A549 (cell line): ENCODE measurements around the gene HOXB4. TPM values are rescaled to one million over a fixed set of nuclear protein-coding genes. Genes with fewer than 3 reads are reported as not detected.
A peak's percentile ranks its signal among the peaks of the same experiment; 100 is the strongest.

Source experiments
- ATAC-seq, 2 experiments: fragments of 200-7000 bp in 1 of 2; fragments of >200 bp in 1 of 2; cut with Nextera tagmentation in 1 of 2; cut with Tn5 transposase in 1 of 2; 3 replicates each; pipeline versions ENCODE4 v1.8.0 to v1.9.1; 2018 to 2020; ENCODE audit warnings: mild to moderate bottlenecking in 1 of 2, moderate library complexity in 1 of 2
- CTCF ChIA-PET: fragments of 300-600 bp; sonication (Branson Sonifier 250); formaldehyde crosslinking; extraction: SDS; loops from one replicate; lab custom pipeline; 2021; ENCODE audit warnings: antibody characterized with exemption, inconsistent platforms; lab: Yijun Ruan, JAX
- POLR2A ChIA-PET: fragments of 350-600 bp; formaldehyde crosslinking; extraction: SDS; loops from one replicate; lab custom pipeline; 2021; ENCODE audit warnings: antibody characterized with exemption, inconsistent platforms; lab: Yijun Ruan, JAX
- DNase-seq, 2 experiments: peaks; one replicate each; pipeline versions ENCODE4 v3.0.0 to v3.0.0-alpha.2; 2011 to 2016; ENCODE audit warnings: low read depth in 1 of 2, low spot score in 1 of 2
- FAIRE-seq: peaks from 2 replicates; lab custom pipeline; 2011; peaks lifted over from hg19 to GRCh38; lab: Jason Lieb, UNC
- H3K27ac ChIP-seq, 2 experiments: fragments of >200 bp; sonication (Bioruptor Twin); formaldehyde crosslinking; 3 replicates each; pipeline ENCODE4 v1.5.1; 2016 to 2017
- H3K4me1 ChIP-seq: fragments of >200 bp; sonication (Bioruptor Twin); formaldehyde crosslinking; 3 replicates; pipeline ENCODE4 v1.6.1; 2016
- H3K4me2 ChIP-seq: fragments of >200 bp; sonication (Bioruptor Twin); formaldehyde crosslinking; 3 replicates; pipeline ENCODE4 v1.6.1; 2016
- H3K4me3 ChIP-seq: fragments of >200 bp; sonication (Bioruptor Twin); formaldehyde crosslinking; 3 replicates; pipeline ENCODE4 v1.5.1; 2016
- H3K9me3 ChIP-seq: fragments of >200 bp; sonication (Bioruptor Twin); formaldehyde crosslinking; 3 replicates; pipeline ENCODE4 v1.6.1; 2016
- ATOH8 ChIP-seq: fragments of 250-450 bp; sonication (Bioruptor Pico); IDR thresholded peaks from 2 replicates; pipeline ENCODE4 v1.5.0; 2020; ENCODE audit warnings: low read depth, mild to moderate bottlenecking, moderate library complexity
- CBX2 ChIP-seq: fragments of 200-600 bp; sonication (generic); IDR thresholded peaks from 2 replicates; pipeline ENCODE4 v1.6.1; 2016; ENCODE audit warnings: low read depth, mild to moderate bottlenecking, borderline replicate concordance
- CBX8 ChIP-seq: fragments of 200-600 bp; sonication (generic); IDR thresholded peaks from 2 replicates; pipeline ENCODE4 v1.6.1; 2016
- CEBPB ChIP-seq, 2 experiments: fragments of >200 bp in 1 of 2; sonication (Bioruptor Twin) in 1 of 2; formaldehyde crosslinking in 1 of 2; IDR thresholded peaks; 2 replicates each; pipeline ENCODE4 v1.6.1; 2012 to 2016
- E2F6 ChIP-seq: IDR thresholded peaks from 2 replicates; pipeline ENCODE4 v1.6.1; 2012; ENCODE audit warnings: low read depth, borderline replicate concordance
- EHMT2 ChIP-seq: fragments of 200-600 bp; sonication (generic); IDR thresholded peaks from 2 replicates; pipeline ENCODE4 v1.6.1; 2016; ENCODE audit warnings: antibody characterized with exemption, low read depth, mild to moderate bottlenecking, moderate library complexity
- ESRRA ChIP-seq: fragments of 150-350 bp; IDR thresholded peaks from 2 replicates; pipeline ENCODE4 v1.6.1; 2014; ENCODE audit warnings: mild to moderate bottlenecking, low read length, borderline replicate concordance
- FOSB ChIP-seq: fragments of 250-450 bp; sonication (Bioruptor Pico); IDR thresholded peaks from 2 replicates; pipeline ENCODE4 v1.5.0; 2020; ENCODE audit warnings: mild to moderate bottlenecking, moderate library complexity
- HDAC2 ChIP-seq: fragments of 200-600 bp; sonication (generic); IDR thresholded peaks from 2 replicates; pipeline ENCODE4 v1.6.1; 2016
- HMGXB4 ChIP-seq: fragments of 250-450 bp; sonication (Bioruptor Pico); IDR thresholded peaks from 2 replicates; pipeline ENCODE4 v1.5.0; 2021; ENCODE audit warnings: mild to moderate bottlenecking, moderate library complexity, borderline replicate concordance
- HOXA7 ChIP-seq: fragments of 250-450 bp; sonication (Bioruptor Pico); IDR thresholded peaks from 2 replicates; pipeline ENCODE4 v1.5.0; 2020; ENCODE audit warnings: mild to moderate bottlenecking, moderate library complexity
- HOXB13 ChIP-seq: fragments of 250-450 bp; sonication (Bioruptor Pico); IDR thresholded peaks from 2 replicates; pipeline ENCODE4 v1.5.0; 2020; ENCODE audit warnings: low read depth, mild to moderate bottlenecking, moderate library complexity
- HOXB5 ChIP-seq: fragments of 250-450 bp; sonication (Bioruptor Pico); IDR thresholded peaks from 2 replicates; pipeline ENCODE4 v1.5.0; 2020; ENCODE audit warnings: mild to moderate bottlenecking, moderate library complexity
- JUNB ChIP-seq: fragments of >200 bp; sonication (Bioruptor Twin); formaldehyde crosslinking; IDR thresholded peaks from 2 replicates; pipeline ENCODE4 v1.6.1; 2016
- KDM1A ChIP-seq: fragments of 200-600 bp; sonication (generic); IDR thresholded peaks from 2 replicates; pipeline ENCODE4 v1.6.1; 2016; ENCODE audit warnings: low read depth, mild to moderate bottlenecking
- MAFK ChIP-seq: fragments of 450-650 bp; IDR thresholded peaks from 2 replicates; pipeline ENCODE4 v1.6.1; 2014; ENCODE audit not compliant: partially characterized antibody
- PBX3 ChIP-seq: IDR thresholded peaks from 2 replicates; pipeline ENCODE4 v1.6.1; 2012
- PHF8 ChIP-seq: fragments of 200-600 bp; sonication (generic); IDR thresholded peaks from 2 replicates; pipeline ENCODE4 v1.6.1; 2016; ENCODE audit warnings: low read depth, mild to moderate bottlenecking, antibody characterized with exemption, moderate library complexity, borderline replicate concordance
- RARB ChIP-seq: fragments of 250-450 bp; sonication (Bioruptor Pico); IDR thresholded peaks from 2 replicates; pipeline ENCODE4 v1.8.0; 2021; ENCODE audit warnings: mild to moderate bottlenecking, moderate library complexity
- RFX5 ChIP-seq: fragments of 450-650 bp; IDR thresholded peaks from 2 replicates; pipeline ENCODE4 v1.7.1; 2014; ENCODE audit warnings: antibody characterized with exemption, mild to moderate bottlenecking, moderate library complexity
- RNF2 ChIP-seq: fragments of 200-600 bp; sonication (generic); IDR thresholded peaks from 2 replicates; pipeline ENCODE4 v1.6.1; 2016; ENCODE audit warnings: low read depth, mild to moderate bottlenecking, antibody characterized with exemption, moderate library complexity, borderline replicate concordance
- SREBF2 ChIP-seq: fragments of 450-650 bp; IDR thresholded peaks from 2 replicates; pipeline ENCODE4 v1.6.1; 2014; ENCODE audit warnings: mild to moderate bottlenecking, moderate library complexity
- USF2 ChIP-seq: fragments of 450-650 bp; IDR thresholded peaks from 2 replicates; pipeline ENCODE4 v1.6.1; 2014; ENCODE audit warnings: antibody characterized with exemption
- ZNF302 ChIP-seq: fragments of 250-450 bp; sonication (Bioruptor Pico); IDR thresholded peaks from 2 replicates; pipeline ENCODE4 v1.9.0; 2021; ENCODE audit warnings: inconsistent platforms, mild to moderate bottlenecking, moderate library complexity
- WGBS: methylation state at CpG from one replicate; pipeline ENCODE4 v1.1.6; 2017; ENCODE audit errors: missing lambda C conversion rate; 5-methylcytosine and 5-hydroxymethylcytosine counted together
- polyA plus RNA-seq, 4 experiments: library from polyadenylated mRNA; depleted of rRNA in 3 of 4; stranded (reverse); fragments of >200 nt; fragmentation: RNase III in 1 of 4; extraction: RNeasy Plus Mini Kit Qiagen cat#74134 plus additional on column Dnase treatment in 1 of 4; gene quantifications; 2 replicates in 3 of 4; 3 replicates in 1 of 4; pipeline ENCODE4 v1.2.3, GENCODE V29; 2011 to 2017
- TF ChIP-seq, protein P1 (sequence below): fragments of 150-350 bp; IDR thresholded peaks from 2 replicates; pipeline ENCODE4 v1.6.1; 2014; ENCODE audit warnings: low read depth, mild to moderate bottlenecking, low read length

Gene HOXB4
- polyA plus RNA-seq, 2 of the 4 experiments (the other 2 are of a cell fraction), result 0.30 to 0.74 TPM

DNA sequence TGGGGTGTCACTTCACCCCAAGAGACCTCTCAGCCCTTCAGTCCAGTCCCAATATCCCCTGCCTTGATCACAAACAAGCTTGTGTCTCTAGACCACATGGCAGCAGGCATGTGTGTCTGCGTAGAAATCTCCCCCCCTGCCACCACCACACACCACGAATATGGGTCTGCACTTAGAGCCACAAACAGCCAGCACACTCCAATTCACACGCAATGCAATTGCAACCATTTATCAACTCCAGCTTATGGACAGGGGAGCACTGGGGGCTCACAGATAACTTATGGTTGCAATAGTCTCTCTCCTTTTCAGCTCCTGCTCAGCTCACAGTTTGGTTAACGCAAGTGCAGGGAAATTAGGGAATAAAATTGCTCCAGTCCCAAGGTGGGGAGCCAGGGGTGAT is 45.4 kb upstream of the HOXB4 start:
- WGBS, result 93% methylated on average over 4 of the region's 4 CpGs
- no peak for FAIRE-seq

GRCh38 chr17:48622857-48623256 is 44.7 kb upstream of the HOXB4 start:
- WGBS, result 94% methylated on average over 11 of the region's 11 CpGs
- TF ChIP-seq HOXB13 (CRISPR knock-in tag) (no peak), HDAC2 (no peak), ZNF302 (CRISPR knock-in tag) (no peak), CEBPB (IDR thresholded peaks at IDR 0.05) (no peak), E2F6 (no peak), ESRRA (no peak), USF2 (no peak), HOXB5 (CRISPR knock-in tag) (no peak), RARB (CRISPR knock-in tag) (no peak), MAFK (no peak)
- Histone ChIP-seq H3K27ac (no peak overlapping the region), H3K4me1 (peaks cover 23% of the 10 kb centered on the region), H3K9me3 (no peaks in the 10 kb centered on the region), H3K4me3 (no peak overlapping the region), H3K4me2 (no peak overlapping the region)
- ChIA-PET POLR2A (interaction anchor here (0.7 kb wide), 1 partner anchor 13 kb away, joined by 3 read pairs; no protein-coding TSS in a partner anchor), CTCF (interaction anchor here (1.0 to 9.7 kb wide), 17 partner anchors 8 to 596 kb away, joined by 3 to 84 read pairs (median 5); no protein-coding TSS in a partner anchor)
- FAIRE-seq, result no peak
- ATAC-seq, result no peak
- DNase-seq, result no peak

More for the DNA sequence above, 45.4 kb upstream of the HOXB4 start:
- Histone ChIP-seq H3K9me3 (no peaks in the 10 kb centered on the region), H3K4me2 (peak overlapping the region; percentile 92), H3K4me1 (peaks cover 20% of the 10 kb centered on the region), H3K4me3 (no peak overlapping the region), H3K27ac (no peak overlapping the region)
- TF ChIP-seq KDM1A (no peak), PBX3 (no peak), CBX2 (no peak), RNF2 (no peak)
- POLR2A ChIA-PET, result no interaction called here
- DNase-seq, result no peak
- CTCF ChIA-PET, result interaction anchor here (0.9 to 9.7 kb wide), 16 partner anchors 8 to 543 kb away, joined by 3 to 84 read pairs (median 4); no protein-coding TSS in a partner anchor
- ATAC-seq, result no peak

GRCh38 chr17:48621410-48622392 is 43.6 kb upstream of the HOXB4 start:
- Histone ChIP-seq H3K27ac (no peak overlapping the region), H3K4me3 (no peak overlapping the region), H3K9me3 (no peaks in the 10 kb centered on the region), H3K4me1 (peaks cover 16% of the 10 kb centered on the region), H3K4me2 (no peak overlapping the region)
- POLR2A ChIA-PET, result no interaction called here
- FAIRE-seq (no peak), DNase-seq (no peak), ATAC-seq (no peak)
- 94% methylated on average over 40 of the region's 41 CpGs for WGBS
- CTCF ChIA-PET, result interaction anchor here (0.8 to 9.7 kb wide), 19 partner anchors 9 to 595 kb away, joined by 3 to 84 read pairs (median 5); no protein-coding TSS in a partner anchor
- TF ChIP-seq HMGXB4 (CRISPR knock-in tag) (no peak), SREBF2 (no peak), USF2 (no peak), HOXA7 (CRISPR knock-in tag) (no peak), FOSB (no peak), CBX8 (no peak), EHMT2 (no peak), RFX5 (no peak), JUNB (no peak), ATOH8 (CRISPR knock-in tag) (no peak), PHF8 (no peak)
- TF ChIP-seq, protein P1, sequence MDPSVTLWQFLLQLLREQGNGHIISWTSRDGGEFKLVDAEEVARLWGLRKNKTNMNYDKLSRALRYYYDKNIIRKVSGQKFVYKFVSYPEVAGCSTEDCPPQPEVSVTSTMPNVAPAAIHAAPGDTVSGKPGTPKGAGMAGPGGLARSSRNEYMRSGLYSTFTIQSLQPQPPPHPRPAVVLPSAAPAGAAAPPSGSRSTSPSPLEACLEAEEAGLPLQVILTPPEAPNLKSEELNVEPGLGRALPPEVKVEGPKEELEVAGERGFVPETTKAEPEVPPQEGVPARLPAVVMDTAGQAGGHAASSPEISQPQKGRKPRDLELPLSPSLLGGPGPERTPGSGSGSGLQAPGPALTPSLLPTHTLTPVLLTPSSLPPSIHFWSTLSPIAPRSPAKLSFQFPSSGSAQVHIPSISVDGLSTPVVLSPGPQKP, result no peak
